Measurements from ENCODE around the gene PROSER1.

Gene PROSER1

DNA sequence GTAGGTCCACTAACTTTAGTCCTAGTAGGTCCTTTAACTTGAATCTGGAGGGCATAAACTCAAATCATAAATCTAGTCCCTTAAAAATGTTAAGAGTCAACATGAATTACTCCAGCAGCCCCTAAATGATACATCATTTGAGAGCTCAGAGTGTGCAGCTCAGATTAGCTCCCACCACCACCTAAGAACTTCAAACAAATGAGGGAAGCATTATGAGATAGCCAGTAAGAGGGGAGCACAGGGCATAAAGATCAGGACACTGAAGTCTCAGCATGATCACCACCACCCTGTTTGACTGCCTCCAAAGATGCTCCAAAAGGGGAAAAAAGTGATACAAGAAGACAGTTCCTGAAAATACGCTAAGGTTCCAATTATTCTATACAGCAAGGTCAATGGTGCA lies 5.7 kb downstream of the PROSER1 start:
- TF ChIP-seq YY1 (IDR thresholded peaks at IDR 0.05; ENCODE audit: insufficient read depth, insufficient read length): no peak
- no peak for TF ChIP-seq ZNF274 (IDR thresholded peaks at IDR 0.05; ENCODE audit: low read depth, low read length)
- TF ChIP-seq SUZ12 (IDR thresholded peaks at IDR 0.05; ENCODE audit: extremely low read depth, insufficient read depth, insufficient read length): no peak
- no peaks in the 10 kb centered on the region for H3K4me1 ChIP-seq (ENCODE audit: insufficient read depth, insufficient read length)
- H3K9me3 ChIP-seq (ENCODE audit: insufficient read depth, low read length): no peaks in the 10 kb centered on the region
- H3K27me3 ChIP-seq (ENCODE audit: insufficient read depth, insufficient read length): no peaks in the 10 kb centered on the region
- no peak for DNase-seq (ENCODE audit: low read depth, low spot score)
- no peak overlapping the region for H3K4me3 ChIP-seq (ENCODE audit: insufficient read length, low read depth)
- H3K9ac ChIP-seq (ENCODE audit: insufficient read length, low read depth): no peak overlapping the region
- H3K36me3 ChIP-seq (ENCODE audit: insufficient read depth, insufficient read length, low read length): peaks cover 45% of the 10 kb centered on the region

GRCh38 chr13:39025433-39025839 lies 12.5 kb downstream of the PROSER1 start:
- Histone ChIP-seq H3K36me3 (ENCODE audit: insufficient read depth, insufficient read length, low read length) (peaks cover 75% of the 10 kb centered on the region), H3K9me3 (ENCODE audit: insufficient read depth, low read length) (no peaks in the 10 kb centered on the region), H3K9ac (ENCODE audit: insufficient read length, low read depth) (no peak overlapping the region), H3K4me1 (ENCODE audit: insufficient read depth, insufficient read length) (no peaks in the 10 kb centered on the region), H3K4me3 (ENCODE audit: insufficient read length, low read depth) (no peak overlapping the region), H3K27me3 (ENCODE audit: insufficient read depth, insufficient read length) (no peaks in the 10 kb centered on the region)
- TF ChIP-seq ZNF274 (IDR thresholded peaks at IDR 0.05; ENCODE audit: low read depth, low read length): no peak
- TF ChIP-seq YY1 (IDR thresholded peaks at IDR 0.05; ENCODE audit: insufficient read depth, insufficient read length): no peak
- TF ChIP-seq SUZ12 (IDR thresholded peaks at IDR 0.05; ENCODE audit: extremely low read depth, insufficient read depth, insufficient read length): no peak
- no peak for DNase-seq (ENCODE audit: low read depth, low spot score)

DNA sequence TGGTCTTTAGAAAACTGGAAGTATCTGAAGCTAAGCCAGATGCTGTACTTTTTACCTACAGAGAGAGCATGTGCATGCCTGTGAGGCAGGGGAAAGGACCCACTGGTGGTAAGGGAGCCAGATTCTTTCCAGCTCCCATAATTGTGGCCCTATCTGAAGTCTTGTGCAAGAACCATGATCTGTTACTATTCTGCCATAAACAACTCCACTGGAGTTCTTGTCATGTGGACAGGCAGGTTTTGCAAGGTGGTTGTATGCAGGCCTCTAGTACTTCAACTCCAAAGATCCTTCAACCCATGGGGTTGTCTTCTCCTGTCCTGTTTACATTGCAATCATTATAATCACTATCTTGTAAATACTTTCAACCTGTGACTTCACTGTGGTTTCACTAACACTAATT lies 14.1 kb downstream of the PROSER1 start:
- peak overlapping the region; percentile 18 for H3K9ac ChIP-seq (ENCODE audit: insufficient read length, low read depth)
- no peaks in the 10 kb centered on the region for H3K4me1 ChIP-seq (ENCODE audit: insufficient read depth, insufficient read length)
- no peak for TF ChIP-seq ZNF274 (IDR thresholded peaks at IDR 0.05; ENCODE audit: low read depth, low read length)
- no peak for TF ChIP-seq SUZ12 (IDR thresholded peaks at IDR 0.05; ENCODE audit: extremely low read depth, insufficient read depth, insufficient read length)
- TF ChIP-seq YY1 (IDR thresholded peaks at IDR 0.05; ENCODE audit: insufficient read depth, insufficient read length): no peak
- H3K4me3 ChIP-seq (ENCODE audit: insufficient read length, low read depth): no peak overlapping the region
- H3K27me3 ChIP-seq (ENCODE audit: insufficient read depth, insufficient read length): no peaks in the 10 kb centered on the region
- peaks cover 67% of the 10 kb centered on the region for H3K36me3 ChIP-seq (ENCODE audit: insufficient read depth, insufficient read length, low read length)
- no peaks in the 10 kb centered on the region for H3K9me3 ChIP-seq (ENCODE audit: insufficient read depth, low read length)
- no peak for DNase-seq (ENCODE audit: low read depth, low spot score)

GRCh38 chr13:39023316-39023715 lies 14.6 kb downstream of the PROSER1 start:
- Histone ChIP-seq H3K4me3 (ENCODE audit: insufficient read length, low read depth) (no peak overlapping the region), H3K9ac (ENCODE audit: insufficient read length, low read depth) (no peak overlapping the region), H3K36me3 (ENCODE audit: insufficient read depth, insufficient read length, low read length) (peaks cover 62% of the 10 kb centered on the region), H3K4me1 (ENCODE audit: insufficient read depth, insufficient read length) (no peaks in the 10 kb centered on the region), H3K27me3 (ENCODE audit: insufficient read depth, insufficient read length) (no peaks in the 10 kb centered on the region), H3K9me3 (ENCODE audit: insufficient read depth, low read length) (no peaks in the 10 kb centered on the region)
- peak; percentile 47 for DNase-seq (ENCODE audit: low read depth, low spot score)
- TF ChIP-seq ZNF274 (IDR thresholded peaks at IDR 0.05; ENCODE audit: low read depth, low read length) (no peak), YY1 (IDR thresholded peaks at IDR 0.05; ENCODE audit: insufficient read depth, insufficient read length) (no peak), SUZ12 (IDR thresholded peaks at IDR 0.05; ENCODE audit: extremely low read depth, insufficient read depth, insufficient read length) (no peak)

- DNase-seq (ENCODE audit: low read depth, low spot score): no peak
- peaks cover 60% of the 10 kb centered on the region for H3K36me3 ChIP-seq (ENCODE audit: insufficient read depth, insufficient read length, low read length)
- H3K4me1 ChIP-seq (ENCODE audit: insufficient read depth, insufficient read length): no peaks in the 10 kb centered on the region
- H3K27me3 ChIP-seq (ENCODE audit: insufficient read depth, insufficient read length): no peaks in the 10 kb centered on the region
- no peak for TF ChIP-seq YY1 (IDR thresholded peaks at IDR 0.05; ENCODE audit: insufficient read depth, insufficient read length)
- TF ChIP-seq SUZ12 (IDR thresholded peaks at IDR 0.05; ENCODE audit: extremely low read depth, insufficient read depth, insufficient read length): no peak
- no peak for TF ChIP-seq ZNF274 (IDR thresholded peaks at IDR 0.05; ENCODE audit: low read depth, low read length)
- H3K4me3 ChIP-seq (ENCODE audit: insufficient read length, low read depth): no peak overlapping the region
- H3K9me3 ChIP-seq (ENCODE audit: insufficient read depth, low read length): no peaks in the 10 kb centered on the region
- no peak overlapping the region for H3K9ac ChIP-seq (ENCODE audit: insufficient read length, low read depth)
Observed at GRCh38 chr13:39020853-39021462, 16.9 kb downstream of the PROSER1 start.

DNA sequence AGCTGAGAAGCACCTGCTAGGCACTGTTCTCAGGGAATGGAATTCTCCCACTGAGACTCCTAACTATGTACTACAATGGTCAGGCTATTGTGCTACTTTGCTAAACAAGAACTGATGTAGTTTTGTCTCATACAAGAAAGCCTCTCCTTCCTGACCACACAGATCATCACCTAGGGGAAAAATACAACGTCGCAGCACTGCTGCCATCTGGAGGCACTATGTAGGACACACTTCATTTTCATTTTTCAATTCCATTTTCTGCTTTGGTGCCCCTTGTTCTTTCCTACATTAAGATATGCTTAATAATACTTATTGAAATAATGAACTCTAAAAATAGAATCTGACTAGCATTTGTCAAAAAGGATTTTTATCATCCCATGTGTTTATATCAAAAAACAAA lies 21.1 kb downstream of the PROSER1 start:
- Histone ChIP-seq H3K36me3 (ENCODE audit: insufficient read depth, insufficient read length, low read length) (peaks cover 73% of the 10 kb centered on the region), H3K4me3 (ENCODE audit: insufficient read length, low read depth) (no peak overlapping the region), H3K9me3 (ENCODE audit: insufficient read depth, low read length) (no peaks in the 10 kb centered on the region), H3K9ac (ENCODE audit: insufficient read length, low read depth) (no peak overlapping the region), H3K27me3 (ENCODE audit: insufficient read depth, insufficient read length) (no peaks in the 10 kb centered on the region), H3K4me1 (ENCODE audit: insufficient read depth, insufficient read length) (no peaks in the 10 kb centered on the region)
- TF ChIP-seq ZNF274 (IDR thresholded peaks at IDR 0.05; ENCODE audit: low read depth, low read length): no peak
- no peak for TF ChIP-seq YY1 (IDR thresholded peaks at IDR 0.05; ENCODE audit: insufficient read depth, insufficient read length)
- no peak for TF ChIP-seq SUZ12 (IDR thresholded peaks at IDR 0.05; ENCODE audit: extremely low read depth, insufficient read depth, insufficient read length)
- DNase-seq (ENCODE audit: low read depth, low spot score): no peak

GRCh38 chr13:39016087-39016486 lies 21.8 kb downstream of the PROSER1 start:
- no peak for TF ChIP-seq SUZ12 (IDR thresholded peaks at IDR 0.05; ENCODE audit: extremely low read depth, insufficient read depth, insufficient read length)
- TF ChIP-seq ZNF274 (IDR thresholded peaks at IDR 0.05; ENCODE audit: low read depth, low read length): no peak
- TF ChIP-seq YY1 (IDR thresholded peaks at IDR 0.05; ENCODE audit: insufficient read depth, insufficient read length): no peak
- Histone ChIP-seq H3K36me3 (ENCODE audit: insufficient read depth, insufficient read length, low read length) (peaks cover 73% of the 10 kb centered on the region), H3K4me3 (ENCODE audit: insufficient read length, low read depth) (no peak overlapping the region), H3K27me3 (ENCODE audit: insufficient read depth, insufficient read length) (no peaks in the 10 kb centered on the region), H3K9ac (ENCODE audit: insufficient read length, low read depth) (no peak overlapping the region), H3K4me1 (ENCODE audit: insufficient read depth, insufficient read length) (no peaks in the 10 kb centered on the region), H3K9me3 (ENCODE audit: insufficient read depth, low read length) (no peaks in the 10 kb centered on the region)
- DNase-seq (ENCODE audit: low read depth, low spot score): no peak
